ENCODE data around the gene LCN6. TPM values are rescaled to one million over a fixed set of nuclear protein-coding genes. Genes with fewer than 3 reads are reported as not detected.
A peak's percentile ranks its signal among the peaks of the same experiment; 100 is the strongest.
"Not testable (repeated sequence)": the region's sequence is repeated elsewhere in the genome, so short reads cannot be mapped to it uniquely, and the experiment has no call there.

The LCN6 gene
- total RNA-seq, 2 experiments from 2014 or later: not detected

GRCh38 chr9:136714893-136715274 lies 33.4 kb downstream of the LCN6 start:
- Mint-ChIP-seq H3K27me3 (ENCODE audit: low read depth) (peaks cover 29% of the 10 kb centered on the region), H3K27ac (no peak overlapping the region), H3K9me3 (no peaks in the 10 kb centered on the region), H3K4me1 (ENCODE audit: low read depth) (peaks cover 4% of the 10 kb centered on the region), H3K36me3 (ENCODE audit: low read depth) (no peaks in the 10 kb centered on the region), H3K4me3 (no peak overlapping the region)
- intact Hi-C loops (cut with micrococcal nuclease): no loop called here
- DNase-seq: no peak
- CTCF ChIA-PET: interaction anchor here (0.8 kb wide), 1 partner anchor 8 kb away, joined by 3 read pairs; no protein-coding TSS in a partner anchor

GRCh38 chr9:136714096-136714892 lies 34.0 kb downstream of the LCN6 start:
- CTCF ChIA-PET: interaction anchor here (0.8 to 1.0 kb wide), 2 partner anchors 8 to 73 kb away, joined by 3 read pairs; no protein-coding TSS in a partner anchor
- Mint-ChIP-seq H3K36me3 (ENCODE audit: low read depth) (no peaks in the 10 kb centered on the region), H3K27ac (no peak overlapping the region), H3K9me3 (no peaks in the 10 kb centered on the region), H3K4me3 (no peak overlapping the region), H3K27me3 (ENCODE audit: low read depth) (peaks cover 29% of the 10 kb centered on the region), H3K4me1 (ENCODE audit: low read depth) (peaks cover 4% of the 10 kb centered on the region)
- DNase-seq: no peak
- intact Hi-C loops (cut with micrococcal nuclease): no loop called here

GRCh38 chr9:136713550-136713949 lies 34.8 kb downstream of the LCN6 start:
- H3K4me1 Mint-ChIP-seq (ENCODE audit: low read depth): peaks cover 4% of the 10 kb centered on the region

GRCh38 chr9:136712690-136713544 lies 35.4 kb downstream of the LCN6 start:
- Mint-ChIP-seq H3K27me3 (ENCODE audit: low read depth) (peaks cover 31% of the 10 kb centered on the region), H3K36me3 (ENCODE audit: low read depth) (no peaks in the 10 kb centered on the region), H3K4me1 (ENCODE audit: low read depth) (peaks cover 4% of the 10 kb centered on the region), H3K4me3 (no peak overlapping the region), H3K9me3 (no peaks in the 10 kb centered on the region), H3K27ac (no peak overlapping the region)
- DNase-seq: no peak
- CTCF ChIA-PET: interaction anchor here (1.0 kb wide), 2 partner anchors 14 to 75 kb away, joined by 3 read pairs; no protein-coding TSS in a partner anchor
- intact Hi-C loops (cut with micrococcal nuclease): no loop called here

More at GRCh38 chr9:136713550-136713949, 34.8 kb downstream of the LCN6 start:
- no peak for DNase-seq
- Mint-ChIP-seq H3K27ac (no peak overlapping the region), H3K9me3 (no peaks in the 10 kb centered on the region), H3K4me3 (no peak overlapping the region), H3K36me3 (ENCODE audit: low read depth) (no peaks in the 10 kb centered on the region), H3K27me3 (ENCODE audit: low read depth) (peaks cover 29% of the 10 kb centered on the region)
- CTCF ChIA-PET: interaction anchor here (1.0 kb wide), 2 partner anchors 14 to 74 kb away, joined by 3 read pairs; no protein-coding TSS in a partner anchor
- intact Hi-C loops (cut with micrococcal nuclease): no loop called here

GRCh38 chr9:136711751-136712689 lies 36.3 kb downstream of the LCN6 start, which contains the start of gene DIPK1B:
Gene DIPK1B, plus strand, starts transcription at chr9:136712572. Its CDS starts 94 bp downstream, at chr9:136712666.
- Mint-ChIP-seq H3K9me3 (no peaks in the 10 kb centered on the region), H3K27ac (no peak within 1 kb of the TSS), H3K36me3 (ENCODE audit: low read depth) (no peaks in the 10 kb centered on the region), H3K4me1 (ENCODE audit: low read depth) (peaks cover 4% of the 10 kb centered on the region), H3K27me3 (ENCODE audit: low read depth) (peaks cover 31% of the 10 kb centered on the region), H3K4me3 (peak within 1 kb of the TSS; percentile 41)
- no peak for DNase-seq
- intact Hi-C loops (cut with micrococcal nuclease): no loop called here
- CTCF ChIA-PET: no interaction called here

- DNase-seq; CTCF ChIA-PET; H3K4me1 Mint-ChIP-seq (ENCODE audit: low read depth); H3K9me3 Mint-ChIP-seq; H3K36me3 Mint-ChIP-seq (ENCODE audit: low read depth); intact Hi-C loops (cut with micrococcal nuclease); H3K27ac Mint-ChIP-seq; H3K4me3 Mint-ChIP-seq: not testable (repeated sequence)
- peaks cover 31% of the 10 kb centered on the region for H3K27me3 Mint-ChIP-seq (ENCODE audit: low read depth)
Observed at GRCh38 chr9:136711219-136711648, 37.1 kb downstream of the LCN6 start.

GRCh38 chr9:136710543-136710942 lies 37.8 kb downstream of the LCN6 start:
- Mint-ChIP-seq H3K36me3 (ENCODE audit: low read depth) (no peaks in the 10 kb centered on the region), H3K4me1 (ENCODE audit: low read depth) (peaks cover 4% of the 10 kb centered on the region), H3K9me3 (no peaks in the 10 kb centered on the region), H3K27me3 (ENCODE audit: low read depth) (peaks cover 30% of the 10 kb centered on the region), H3K27ac (no peak overlapping the region), H3K4me3 (no peak overlapping the region)
- intact Hi-C loops (cut with micrococcal nuclease): no loop called here
- CTCF ChIA-PET: no interaction called here
- DNase-seq: no peak

GRCh38 chr9:136709454-136710109 lies 38.7 kb downstream of the LCN6 start:
- Mint-ChIP-seq H3K36me3 (ENCODE audit: low read depth) (no peaks in the 10 kb centered on the region), H3K9me3 (no peaks in the 10 kb centered on the region), H3K4me1 (ENCODE audit: low read depth) (peaks cover 4% of the 10 kb centered on the region), H3K27ac (no peak overlapping the region), H3K27me3 (ENCODE audit: low read depth) (peaks cover 30% of the 10 kb centered on the region), H3K4me3 (no peak overlapping the region)
- CTCF ChIA-PET: no interaction called here
- intact Hi-C loops (cut with micrococcal nuclease): no loop called here
- no peak for DNase-seq

- CTCF ChIA-PET: interaction anchor here (0.8 to 1.1 kb wide), 3 partner anchors 19 to 223 kb away, joined by 3 to 4 read pairs (median 3); no protein-coding TSS in a partner anchor
- intact Hi-C loops (cut with micrococcal nuclease): no loop called here
- no peaks in the 10 kb centered on the region for H3K9me3 Mint-ChIP-seq
Observed at GRCh38 chr9:136707849-136708517, 40.3 kb downstream of the LCN6 start.

GRCh38 chr9:136707011-136707410 lies 41.3 kb downstream of the LCN6 start:
- CTCF ChIA-PET: no interaction called here
- Mint-ChIP-seq H3K4me3 (no peak overlapping the region), H3K27me3 (ENCODE audit: low read depth) (peaks cover 19% of the 10 kb centered on the region), H3K9me3 (no peaks in the 10 kb centered on the region), H3K4me1 (ENCODE audit: low read depth) (peaks cover 4% of the 10 kb centered on the region), H3K36me3 (ENCODE audit: low read depth) (no peaks in the 10 kb centered on the region), H3K27ac (no peak overlapping the region)
- no peak for DNase-seq
- intact Hi-C loops (cut with micrococcal nuclease): no loop called here

More at GRCh38 chr9:136707849-136708517, 40.3 kb downstream of the LCN6 start:
- Mint-ChIP-seq H3K27ac (no peak overlapping the region), H3K36me3 (ENCODE audit: low read depth) (no peaks in the 10 kb centered on the region), H3K4me3 (no peak overlapping the region), H3K4me1 (ENCODE audit: low read depth) (peaks cover 4% of the 10 kb centered on the region), H3K27me3 (ENCODE audit: low read depth) (peaks cover 19% of the 10 kb centered on the region)
- no peak for DNase-seq

- intact Hi-C loops (cut with micrococcal nuclease): no loop called here
- peaks cover 10% of the 10 kb centered on the region for H3K27me3 Mint-ChIP-seq (ENCODE audit: low read depth)
- H3K36me3 Mint-ChIP-seq (ENCODE audit: low read depth): no peaks in the 10 kb centered on the region
- no peaks in the 10 kb centered on the region for H3K9me3 Mint-ChIP-seq
- DNase-seq: no peak
- no peak overlapping the region for H3K4me3 Mint-ChIP-seq
- no peak overlapping the region for H3K27ac Mint-ChIP-seq
- CTCF ChIA-PET: interaction anchor here (1.1 kb wide), 1 partner anchor 12 kb away, joined by 3 read pairs; no protein-coding TSS in a partner anchor
- peaks cover 13% of the 10 kb centered on the region for H3K4me1 Mint-ChIP-seq (ENCODE audit: low read depth)
Observed at GRCh38 chr9:136705564-136705963, 42.8 kb downstream of the LCN6 start.

Data from activated naive CD4-positive, alpha-beta T cell treated with anti-CD3 and anti-CD28 coated beads for 36 hours (primary cell).